HG03103 (cell line): Measurements from ENCODE around the gene INSIG1.

ENCODE experiments used
- ATAC-seq: cut with Tn5 transposase; IDR thresholded peaks from one replicate; pipeline ENCODE4 v1.9.1; 2021; ENCODE audit warnings: low read depth; ENCODE audit not compliant: unreplicated experiment

The INSIG1 gene

GRCh38 chr7:155297517-155298287 is at the start of gene INSIG1:
Gene INSIG1 (plus strand): TSS chr7:155297878. CDS start chr7:155298286, 408 bp downstream.
- peak; percentile 51 for ATAC-seq

GRCh38 chr7:155248366-155248756 is 49.3 kb upstream of the INSIG1 start:
- no peak for ATAC-seq

GRCh38 chr7:155251831-155252230 is 45.8 kb upstream of the INSIG1 start:
- ATAC-seq: no peak

- no peak for ATAC-seq
Measured at GRCh38 chr7:155252444-155252887, 45.2 kb upstream of the INSIG1 start.

GRCh38 chr7:155252892-155253501 is 44.7 kb upstream of the INSIG1 start:
- no peak for ATAC-seq

- ATAC-seq: no peak
Measured at GRCh38 chr7:155254018-155254417, 43.7 kb upstream of the INSIG1 start.

- no peak for ATAC-seq
Measured at GRCh38 chr7:155255071-155255470, 42.6 kb upstream of the INSIG1 start.

GRCh38 chr7:155255621-155256020 is 42.1 kb upstream of the INSIG1 start:
- no peak for ATAC-seq

- ATAC-seq: no peak
Measured at GRCh38 chr7:155256081-155256760, 41.5 kb upstream of the INSIG1 start.

GRCh38 chr7:155256761-155257481 is 40.8 kb upstream of the INSIG1 start:
- ATAC-seq: no peak

- ATAC-seq: no peak
Measured at GRCh38 chr7:155257482-155258225, 40.0 kb upstream of the INSIG1 start.

GRCh38 chr7:155258226-155258560 is 39.5 kb upstream of the INSIG1 start:
- ATAC-seq: no peak

GRCh38 chr7:155259866-155260497 is 37.7 kb upstream of the INSIG1 start:
- no peak for ATAC-seq

- ATAC-seq: no peak
Measured at GRCh38 chr7:155260498-155260872, 37.2 kb upstream of the INSIG1 start.

GRCh38 chr7:155261031-155261985 is 36.4 kb upstream of the INSIG1 start:
- ATAC-seq: no peak

GRCh38 chr7:155262031-155262430 is 35.6 kb upstream of the INSIG1 start:
- no peak for ATAC-seq

GRCh38 chr7:155263051-155263450 is 34.6 kb upstream of the INSIG1 start:
- no peak for ATAC-seq

GRCh38 chr7:155263581-155264143 is 34.0 kb upstream of the INSIG1 start:
- ATAC-seq: no peak
